Measurements from ENCODE around the gene RASAL1.

The RASAL1 gene

DNA sequence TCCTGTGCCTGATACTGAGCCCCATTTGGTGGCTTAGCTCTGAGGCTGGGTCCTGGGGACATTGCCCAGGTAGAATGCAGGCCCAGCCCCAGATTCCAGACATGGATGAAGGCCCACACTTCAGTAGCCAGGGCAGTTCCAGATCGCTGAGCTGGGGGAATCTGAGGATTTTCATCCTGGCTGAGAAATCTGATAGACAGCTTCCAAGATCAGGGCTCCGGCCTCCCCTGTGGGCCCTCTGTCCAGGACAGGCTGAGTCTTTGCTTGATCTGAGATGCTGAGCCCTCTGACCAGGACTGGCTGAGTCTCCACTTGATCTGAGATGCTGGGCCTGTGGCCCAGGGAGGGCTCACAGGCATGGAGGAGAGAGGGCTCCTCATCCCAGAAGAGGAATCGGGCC, 3.3 kb upstream of the RASAL1 start:
- no peak overlapping the region for H3K4me3 ChIP-seq (ENCODE audit: low read depth, low read length)
- no peak for TF ChIP-seq CTCF (IDR thresholded peaks at IDR 0.05; ENCODE audit: borderline replicate concordance, insufficient read depth, low read depth, low read length)

GRCh38 chr12:113137861-113138783, 2.6 kb upstream of the RASAL1 start:
- TF ChIP-seq CTCF (IDR thresholded peaks at IDR 0.05; ENCODE audit: borderline replicate concordance, insufficient read depth, low read depth, low read length), result no peak
- no peak overlapping the region for H3K4me3 ChIP-seq (ENCODE audit: low read depth, low read length)

DNA sequence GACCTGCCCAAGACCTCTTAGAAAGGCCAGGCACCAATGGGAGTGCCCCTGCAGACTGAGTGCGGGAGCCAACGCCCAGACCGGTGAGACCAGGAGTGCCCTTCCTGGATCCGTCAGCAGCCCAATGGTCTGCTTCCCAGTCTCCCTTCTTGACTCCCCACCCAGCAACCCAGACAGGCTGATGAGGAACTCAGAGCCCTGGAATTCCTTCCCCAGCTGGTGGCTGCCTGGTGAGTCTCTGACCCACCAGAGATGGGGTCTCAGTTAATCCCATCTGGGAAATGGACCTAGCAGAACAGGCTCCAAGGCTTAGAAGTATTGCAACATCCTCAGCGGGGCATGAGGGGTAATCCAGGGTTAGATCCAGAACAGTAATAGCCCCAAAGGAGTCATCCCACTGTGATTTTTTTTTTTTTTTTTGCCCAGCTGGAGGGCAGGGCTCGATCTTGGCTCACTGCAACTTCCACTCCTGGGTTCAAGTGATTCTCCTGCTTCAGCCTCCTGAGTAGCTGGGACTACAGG, 1.5 kb upstream of the RASAL1 start:
- TF ChIP-seq CTCF (IDR thresholded peaks at IDR 0.05; ENCODE audit: borderline replicate concordance, insufficient read depth, low read depth, low read length), result no peak
- no peak overlapping the region for H3K4me3 ChIP-seq (ENCODE audit: low read depth, low read length)

DNA sequence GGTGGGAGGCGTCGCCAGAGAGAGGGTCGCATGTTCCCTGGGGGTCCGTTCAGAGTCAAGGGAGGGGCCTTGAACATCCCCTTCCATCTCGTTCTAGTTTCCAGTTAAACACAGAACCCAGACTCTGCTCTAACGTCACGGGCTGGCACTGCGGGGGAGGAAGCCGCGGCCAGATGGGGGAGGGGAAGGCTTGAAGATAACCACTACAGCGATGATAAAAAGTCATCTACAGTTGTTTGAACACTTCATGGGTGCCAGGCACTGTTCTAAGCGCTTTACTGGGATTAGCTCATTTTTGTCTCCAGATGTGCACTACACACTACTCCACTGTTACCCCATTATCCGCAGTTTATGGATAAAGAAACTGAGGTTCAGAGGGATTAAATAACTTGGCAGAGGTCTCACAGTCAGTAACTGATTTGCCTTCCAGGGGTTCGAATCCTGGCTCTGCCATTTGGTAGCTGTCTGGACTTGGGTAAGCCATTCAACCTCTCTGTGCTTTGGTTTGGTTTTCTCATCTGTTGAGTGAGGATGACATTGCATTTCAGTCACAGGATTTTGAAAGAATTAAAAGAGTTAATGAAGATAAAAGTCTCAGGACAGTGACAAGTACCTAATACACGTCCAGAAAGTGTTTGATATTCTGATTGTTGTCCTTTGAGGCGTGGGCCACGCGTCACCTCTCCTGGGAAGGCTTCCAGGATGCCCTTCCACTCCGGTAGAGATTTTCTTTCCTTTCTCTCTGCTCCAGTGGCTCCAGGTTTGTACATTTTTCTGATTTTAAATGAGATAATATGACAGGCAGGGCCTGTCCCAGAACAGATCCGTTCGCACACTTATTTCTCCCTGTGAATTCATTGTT, 798 bp upstream of the RASAL1 start:
- no peak for TF ChIP-seq CTCF (IDR thresholded peaks at IDR 0.05; ENCODE audit: borderline replicate concordance, insufficient read depth, low read depth, low read length)
- no peak overlapping the region for H3K4me3 ChIP-seq (ENCODE audit: low read depth, low read length)

- no peak overlapping the region for H3K4me3 ChIP-seq (ENCODE audit: low read depth, low read length)
- no peak for TF ChIP-seq CTCF (IDR thresholded peaks at IDR 0.05; ENCODE audit: borderline replicate concordance, insufficient read depth, low read depth, low read length)
Measured at GRCh38 chr12:113134521-113134951, 1.0 kb downstream of the RASAL1 start.

DNA sequence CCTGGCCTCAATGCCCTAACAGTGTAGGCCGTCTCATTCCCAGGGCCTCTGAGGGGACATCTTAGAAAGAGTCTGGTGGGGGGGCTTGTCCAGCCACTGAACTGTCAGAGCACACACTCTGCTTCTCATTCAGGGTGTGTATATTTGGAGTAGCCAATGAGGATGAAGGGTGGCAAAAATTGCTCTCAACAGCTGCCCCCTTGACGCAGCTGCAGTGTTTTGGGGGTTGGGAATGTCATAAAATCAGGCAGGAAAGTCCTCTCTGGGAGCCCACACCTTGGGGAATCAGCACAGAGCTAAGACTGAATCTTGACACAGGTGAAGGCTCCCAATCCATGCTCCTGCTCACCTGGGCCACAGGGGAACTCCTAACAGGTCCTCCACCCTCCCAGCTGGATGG, 1.5 kb downstream of the RASAL1 start:
- H3K4me3 ChIP-seq (ENCODE audit: low read depth, low read length), result no peak overlapping the region
- TF ChIP-seq CTCF (IDR thresholded peaks at IDR 0.05; ENCODE audit: borderline replicate concordance, insufficient read depth, low read depth, low read length), result no peak

All from GM12875 (cell line).